Esophagus squamous epithelium (tissue), 5 donors: ENCODE data around the gene PARP4. TPM values are rescaled to one million over a fixed set of nuclear protein-coding genes. Genes with fewer than 3 reads are reported as not detected.
"Not testable (repeated sequence)": the region's sequence is repeated elsewhere in the genome, so short reads cannot be mapped to it uniquely, and the experiment has no call there.

ENCODE experiments used
- DNase-seq: peaks from one replicate; lab custom pipeline; 2025; lab: John Stamatoyannopoulos, UW
- H3K27ac ChIP-seq, 4 donors: fragments of 200-600 bp; sonication (generic); one replicate each; pipeline ENCODE4 v1.5.1; 2016 to 2019; ENCODE audit warnings: mild to moderate bottlenecking in 1 of 4
- H3K27me3 ChIP-seq, 4 donors: fragments of 200-600 bp; sonication (generic); 1 replicate in 3 of 4; 2 replicates in 1 of 4; pipeline versions ENCODE4 v1.5.1 to v1.6.0; 2017 to 2021; ENCODE audit warnings: antibody characterized with exemption in 1 of 4
- H3K36me3 ChIP-seq, 3 donors: fragments of 200-600 bp; sonication (generic); one replicate each; pipeline ENCODE4 v1.5.1; 2016 to 2019
- H3K4me1 ChIP-seq, 3 donors: fragments of 200-600 bp; sonication (generic); one replicate each; pipeline ENCODE4 v1.5.1; 2017 to 2019
- H3K4me3 ChIP-seq, 4 donors: fragments of 200-600 bp; sonication (generic); 1 replicate in 3 of 4; 2 replicates in 1 of 4; pipeline ENCODE4 v1.5.1; 2016 to 2019; ENCODE audit warnings: mild to moderate bottlenecking in 2 of 4, moderate library complexity in 1 of 4
- H3K9me3 ChIP-seq, 3 donors: fragments of 200-600 bp; sonication (generic); one replicate each; pipeline ENCODE4 v1.5.1; 2016 to 2019
- CTCF ChIP-seq, 6 experiments: fragments of 450-650 bp in 4 of 6; fragments of 200-600 bp in 2 of 6; sonication (generic) in 2 of 6; IDR thresholded peaks; one replicate each; pipeline ENCODE4 v1.5.1; 2016 to 2019; ENCODE audit warnings: antibody characterized with exemption in 6 of 6, mild to moderate bottlenecking in 4 of 6, moderate library complexity in 4 of 6
- POLR2A ChIP-seq, 4 donors: fragments of 450-650 bp; IDR thresholded peaks; one replicate each; pipeline ENCODE4 v1.6.1; 2017; ENCODE audit warnings: antibody characterized with exemption in 4 of 4, mild to moderate bottlenecking in 4 of 4, moderate library complexity in 3 of 4
- WGBS, 2 donors: methylation state at CpG; one replicate each; pipeline ENCODE4 v1.1.5; 2018; 5-methylcytosine and 5-hydroxymethylcytosine counted together
- intact Hi-C: fragments of 100-400 bp; cut with DNase I; formaldehyde crosslinking; loops from one replicate; pipeline ENCODE4 v1.15.0; 2022
- total RNA-seq, 4 donors: library from RNA; depleted of rRNA; stranded (reverse); fragments of >200 nt; gene quantifications; one replicate each; pipeline ENCODE4 v1.1.0, GENCODE V29; 2016
- donor health status: DM: yes; HTN: yes; CAD: no.

PARP4 gene
- total RNA-seq = 10 to 100 TPM; 37.3 to 67.6 (median 46.9) TPM

GRCh38 chr13:24512197-24512907 lies at the start of gene PARP4:
TSS of gene PARP4 (minus strand) at chr13:24512778. CDS start at chr13:24503776, 9,002 bp downstream.
- H3K4me3 ChIP-seq = peak within 1 kb of the TSS; percentile 70 to 97 (median 85)
- H3K4me1 ChIP-seq = peaks cover 4 to 39% (median 9%) of the 10 kb centered on the region in 3 donors
- H3K27ac ChIP-seq = peak within 1 kb of the TSS; percentile 91 to 96 (median 96)
- TF ChIP-seq CTCF (IDR thresholded peaks at IDR 0.05) (no peak), POLR2A (IDR thresholded peaks at IDR 0.05) (peak in 3 of 4 donors; percentile 39 to 78 (median 59))
- intact Hi-C loops = no loop called here
- no peaks in the 10 kb centered on the region for H3K27me3 ChIP-seq
- peaks cover 0 to 4% (median 0%) of the 10 kb centered on the region in 3 donors for H3K36me3 ChIP-seq
- DNase-seq = peak; percentile 45
- WGBS, 2 donors = 0 to 3% methylated on average over 3 to 4 of the region's 63 CpGs
- H3K9me3 ChIP-seq = no peaks in the 10 kb centered on the region

- H3K9me3 ChIP-seq = not testable (repeated sequence)
Measured at GRCh38 chr13:24560579-24561187, 48.1 kb upstream of the PARP4 start.

GRCh38 chr13:24559431-24560218 lies 47.0 kb upstream of the PARP4 start:
- H3K27ac ChIP-seq, H3K4me3 ChIP-seq, H3K36me3 ChIP-seq, H3K9me3 ChIP-seq, intact Hi-C loops, H3K4me1 ChIP-seq, DNase-seq: not testable (repeated sequence)
- peaks cover 0 to 15% (median 0%) of the 10 kb centered on the region in 4 donors for H3K27me3 ChIP-seq
- WGBS, 2 donors = 70 to 88% methylated on average over 12 to 15 of the region's 15 CpGs

More at GRCh38 chr13:24560579-24561187, 48.1 kb upstream of the PARP4 start:
- intact Hi-C loops, H3K27ac ChIP-seq, H3K4me1 ChIP-seq, H3K4me3 ChIP-seq, H3K36me3 ChIP-seq, DNase-seq: not testable (repeated sequence)
- WGBS, 2 donors = 96% methylated on average over 5 of the region's 34 CpGs; no CpG with 5 or more reads in 1 of the 2 donors
- peaks cover 0 to 19% (median 0%) of the 10 kb centered on the region in 4 donors for H3K27me3 ChIP-seq

- intact Hi-C loops = no loop called here
- TF ChIP-seq CTCF (IDR thresholded peaks at IDR 0.05) (no peak), POLR2A (IDR thresholded peaks at IDR 0.05) (no peak)
Measured at GRCh38 chr13:24557081-24557480, 44.5 kb upstream of the PARP4 start.

GRCh38 chr13:24553892-24554291 lies 41.3 kb upstream of the PARP4 start:
- peaks cover 0 to 24% (median 0%) of the 10 kb centered on the region in 4 donors for H3K27me3 ChIP-seq
- intact Hi-C loops = not testable (repeated sequence)

More at GRCh38 chr13:24557081-24557480, 44.5 kb upstream of the PARP4 start:
- no peak for DNase-seq
- 60 to 72% methylated on average over 5 of the region's 5 CpGs for WGBS, 2 donors
- Histone ChIP-seq H3K27me3 (peaks cover 0 to 29% (median 0%) of the 10 kb centered on the region in 4 donors), H3K4me3 (no peak overlapping the region), H3K36me3 (no peaks in the 10 kb centered on the region), H3K9me3 (peaks cover 0 to 5% (median 0%) of the 10 kb centered on the region in 3 donors), H3K27ac (no peak overlapping the region), H3K4me1 (no peaks in the 10 kb centered on the region)

GRCh38 chr13:24541476-24542352 lies 29.1 kb upstream of the PARP4 start:
- H3K9me3 ChIP-seq, H3K36me3 ChIP-seq, H3K27ac ChIP-seq, intact Hi-C loops, DNase-seq: not testable (repeated sequence)
- H3K4me1 ChIP-seq = peaks cover 4 to 16% (median 6%) of the 10 kb centered on the region in 3 donors
- peak overlapping the region; percentile 21 to 62 (median 42) for H3K4me3 ChIP-seq
- 11 to 18% methylated on average over 6 to 30 of the region's 73 CpGs for WGBS, 2 donors
- H3K27me3 ChIP-seq = peaks cover 0 to 57% (median 2%) of the 10 kb centered on the region in 4 donors

More at GRCh38 chr13:24553892-24554291, 41.3 kb upstream of the PARP4 start:
- 61% methylated on average over 2 of the region's 5 CpGs; no CpG with 5 or more reads in 1 of the 2 donors for WGBS, 2 donors
- H3K4me3 ChIP-seq, H3K27ac ChIP-seq, DNase-seq, H3K36me3 ChIP-seq, H3K4me1 ChIP-seq, H3K9me3 ChIP-seq: not testable (repeated sequence)
